Measurements from ENCODE around the gene NECTIN1.

Gene NECTIN1

GRCh38 chr11:119714590-119714989 lies 14.4 kb downstream of the NECTIN1 start:
- no peak overlapping the region for H3K4me3 ChIP-seq (ENCODE audit: low read depth, low read length)

- no peak overlapping the region for H3K4me3 ChIP-seq (ENCODE audit: low read depth, low read length)
Measured at GRCh38 chr11:119714189-119714588, 14.8 kb downstream of the NECTIN1 start.

- H3K4me3 ChIP-seq (ENCODE audit: low read depth, low read length), result no peak overlapping the region
Measured at GRCh38 chr11:119713359-119714040, 15.5 kb downstream of the NECTIN1 start.

- H3K4me3 ChIP-seq (ENCODE audit: low read depth, low read length), result no peak overlapping the region
Measured at GRCh38 chr11:119712459-119713358, 16.3 kb downstream of the NECTIN1 start.

- H3K4me3 ChIP-seq (ENCODE audit: low read depth, low read length), result no peak overlapping the region
Measured at GRCh38 chr11:119712006-119712405, 17.0 kb downstream of the NECTIN1 start.

GRCh38 chr11:119711476-119711875 lies 17.5 kb downstream of the NECTIN1 start:
- no peak overlapping the region for H3K4me3 ChIP-seq (ENCODE audit: low read depth, low read length)

GRCh38 chr11:119710417-119710816 lies 18.6 kb downstream of the NECTIN1 start:
- no peak overlapping the region for H3K4me3 ChIP-seq (ENCODE audit: low read depth, low read length)

- no peak overlapping the region for H3K4me3 ChIP-seq (ENCODE audit: low read depth, low read length)
Measured at GRCh38 chr11:119709638-119710346, 19.2 kb downstream of the NECTIN1 start.

GRCh38 chr11:119709171-119709570 lies 19.8 kb downstream of the NECTIN1 start:
- H3K4me3 ChIP-seq (ENCODE audit: low read depth, low read length), result no peak overlapping the region

GRCh38 chr11:119708384-119708783 lies 20.6 kb downstream of the NECTIN1 start:
- H3K4me3 ChIP-seq (ENCODE audit: low read depth, low read length), result no peak overlapping the region

GRCh38 chr11:119706887-119707286 lies 22.1 kb downstream of the NECTIN1 start:
- no peak overlapping the region for H3K4me3 ChIP-seq (ENCODE audit: low read depth, low read length)

- H3K4me3 ChIP-seq (ENCODE audit: low read depth, low read length), result no peak overlapping the region
Measured at GRCh38 chr11:119706029-119706428, 23.0 kb downstream of the NECTIN1 start.

- H3K4me3 ChIP-seq (ENCODE audit: low read depth, low read length), result no peak overlapping the region
Measured at GRCh38 chr11:119705362-119705761, 23.6 kb downstream of the NECTIN1 start.

- no peak overlapping the region for H3K4me3 ChIP-seq (ENCODE audit: low read depth, low read length)
Measured at GRCh38 chr11:119704849-119705248, 24.2 kb downstream of the NECTIN1 start.

- no peak overlapping the region for H3K4me3 ChIP-seq (ENCODE audit: low read depth, low read length)
Measured at GRCh38 chr11:119701591-119702549, 27.1 kb downstream of the NECTIN1 start.

GRCh38 chr11:119700536-119701346 lies 28.3 kb downstream of the NECTIN1 start:
- no peak overlapping the region for H3K4me3 ChIP-seq (ENCODE audit: low read depth, low read length)

- no peak overlapping the region for H3K4me3 ChIP-seq (ENCODE audit: low read depth, low read length)
Measured at GRCh38 chr11:119700030-119700429, 29.0 kb downstream of the NECTIN1 start.

GRCh38 chr11:119699227-119699626 lies 29.8 kb downstream of the NECTIN1 start:
- H3K4me3 ChIP-seq (ENCODE audit: low read depth, low read length), result no peak overlapping the region

GRCh38 chr11:119697882-119698281 lies 31.1 kb downstream of the NECTIN1 start:
- no peak overlapping the region for H3K4me3 ChIP-seq (ENCODE audit: low read depth, low read length)

GRCh38 chr11:119697445-119697844 lies 31.6 kb downstream of the NECTIN1 start:
- H3K4me3 ChIP-seq (ENCODE audit: low read depth, low read length), result no peak overlapping the region

Measured in iPS-11a (cell line).